ENCODE data around the gene FOXN1.
"Not testable (repeated sequence)": the region's sequence is repeated elsewhere in the genome, so short reads cannot be mapped to it uniquely, and the experiment has no call there.

The FOXN1 gene

GRCh38 chr17:28520687-28521086 lies 14.5 kb downstream of the FOXN1 start:
- TF ChIP-seq, protein P1, sequence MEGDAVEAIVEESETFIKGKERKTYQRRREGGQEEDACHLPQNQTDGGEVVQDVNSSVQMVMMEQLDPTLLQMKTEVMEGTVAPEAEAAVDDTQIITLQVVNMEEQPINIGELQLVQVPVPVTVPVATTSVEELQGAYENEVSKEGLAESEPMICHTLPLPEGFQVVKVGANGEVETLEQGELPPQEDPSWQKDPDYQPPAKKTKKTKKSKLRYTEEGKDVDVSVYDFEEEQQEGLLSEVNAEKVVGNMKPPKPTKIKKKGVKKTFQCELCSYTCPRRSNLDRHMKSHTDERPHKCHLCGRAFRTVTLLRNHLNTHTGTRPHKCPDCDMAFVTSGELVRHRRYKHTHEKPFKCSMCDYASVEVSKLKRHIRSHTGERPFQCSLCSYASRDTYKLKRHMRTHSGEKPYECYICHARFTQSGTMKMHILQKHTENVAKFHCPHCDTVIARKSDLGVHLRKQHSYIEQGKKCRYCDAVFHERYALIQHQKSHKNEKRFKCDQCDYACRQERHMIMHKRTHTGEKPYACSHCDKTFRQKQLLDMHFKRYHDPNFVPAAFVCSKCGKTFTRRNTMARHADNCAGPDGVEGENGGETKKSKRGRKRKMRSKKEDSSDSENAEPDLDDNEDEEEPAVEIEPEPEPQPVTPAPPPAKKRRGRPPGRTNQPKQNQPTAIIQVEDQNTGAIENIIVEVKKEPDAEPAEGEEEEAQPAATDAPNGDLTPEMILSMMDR (IDR thresholded peaks at IDR 0.05; ENCODE audit: borderline replicate concordance, insufficient read depth, low read depth, low read length): no peak
- H3K4me3 ChIP-seq (ENCODE audit: low read depth, low read length): no peak overlapping the region

- TF ChIP-seq, protein P1 (IDR thresholded peaks at IDR 0.05; ENCODE audit: borderline replicate concordance, insufficient read depth, low read depth, low read length): no peak
Measured at GRCh38 chr17:28521311-28522085, 15.3 kb downstream of the FOXN1 start.

GRCh38 chr17:28522281-28522680 lies 16.1 kb downstream of the FOXN1 start:
- not testable (repeated sequence) for H3K4me3 ChIP-seq (ENCODE audit: low read depth, low read length)

More at GRCh38 chr17:28521311-28522085, 15.3 kb downstream of the FOXN1 start:
- H3K4me3 ChIP-seq (ENCODE audit: low read depth, low read length): no peak overlapping the region

DNA sequence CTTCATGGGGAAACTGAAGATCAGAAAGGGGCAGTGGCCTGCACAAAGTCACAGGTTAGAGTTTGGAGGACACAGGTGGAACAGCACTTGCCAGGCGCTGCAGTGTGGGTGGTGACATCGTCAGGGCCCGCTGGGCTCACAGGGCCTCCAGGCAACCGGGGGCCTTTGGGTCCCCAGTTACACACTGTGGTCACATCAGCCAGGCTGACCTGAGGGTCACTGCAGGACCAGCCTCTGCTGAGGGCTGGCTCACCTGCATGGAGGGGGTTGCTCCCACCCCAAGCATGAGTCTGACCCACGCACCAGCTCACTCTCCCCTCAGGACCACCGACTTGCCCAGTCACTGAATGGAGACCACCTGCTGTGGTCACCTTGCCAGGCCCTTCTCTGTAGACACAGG lies 17.0 kb downstream of the FOXN1 start:
- no peak overlapping the region for H3K4me3 ChIP-seq (ENCODE audit: low read depth, low read length)
- TF ChIP-seq, protein P1 (IDR thresholded peaks at IDR 0.05; ENCODE audit: borderline replicate concordance, insufficient read depth, low read depth, low read length): no peak

- TF ChIP-seq, protein P1 (IDR thresholded peaks at IDR 0.05; ENCODE audit: borderline replicate concordance, insufficient read depth, low read depth, low read length): no peak
- no peak overlapping the region for H3K4me3 ChIP-seq (ENCODE audit: low read depth, low read length)
Measured at GRCh38 chr17:28523876-28524275, 17.7 kb downstream of the FOXN1 start.

- TF ChIP-seq, protein P1 (IDR thresholded peaks at IDR 0.05; ENCODE audit: borderline replicate concordance, insufficient read depth, low read depth, low read length): no peak
- H3K4me3 ChIP-seq (ENCODE audit: low read depth, low read length): no peak overlapping the region
Measured at GRCh38 chr17:28524476-28525424, 18.6 kb downstream of the FOXN1 start.

DNA sequence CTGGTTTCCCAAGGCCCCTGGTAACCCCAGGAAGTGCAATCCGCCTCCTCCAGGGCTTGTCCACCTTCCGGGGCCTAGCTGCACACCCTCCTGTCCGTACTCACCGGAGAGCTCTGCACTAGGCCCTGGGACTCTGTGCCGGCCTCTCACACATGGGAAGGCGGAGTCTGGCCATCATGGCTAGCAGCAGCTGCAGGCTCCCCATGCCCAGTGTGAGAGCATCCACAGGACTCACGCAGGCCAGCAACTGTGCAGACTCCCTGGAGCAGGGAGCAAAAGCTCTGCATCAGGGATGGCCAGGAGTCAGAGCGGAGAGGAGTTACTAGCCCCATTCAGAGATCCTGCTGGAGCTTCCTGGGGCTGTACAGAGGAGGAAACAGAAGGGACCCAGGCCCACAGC lies 20.2 kb downstream of the FOXN1 start:
- H3K4me3 ChIP-seq (ENCODE audit: low read depth, low read length): no peak overlapping the region
- TF ChIP-seq, protein P1 (IDR thresholded peaks at IDR 0.05; ENCODE audit: borderline replicate concordance, insufficient read depth, low read depth, low read length): no peak

Measured in GM12875 (cell line).